ENCODE data around the gene ARID3A. TPM values are rescaled to one million over a fixed set of nuclear protein-coding genes. Genes with fewer than 3 reads are reported as not detected.

Gene ARID3A
- total RNA-seq, 4 donors from 2014 or later, result 1.8 to 9.9 (median 7.8) TPM

DNA sequence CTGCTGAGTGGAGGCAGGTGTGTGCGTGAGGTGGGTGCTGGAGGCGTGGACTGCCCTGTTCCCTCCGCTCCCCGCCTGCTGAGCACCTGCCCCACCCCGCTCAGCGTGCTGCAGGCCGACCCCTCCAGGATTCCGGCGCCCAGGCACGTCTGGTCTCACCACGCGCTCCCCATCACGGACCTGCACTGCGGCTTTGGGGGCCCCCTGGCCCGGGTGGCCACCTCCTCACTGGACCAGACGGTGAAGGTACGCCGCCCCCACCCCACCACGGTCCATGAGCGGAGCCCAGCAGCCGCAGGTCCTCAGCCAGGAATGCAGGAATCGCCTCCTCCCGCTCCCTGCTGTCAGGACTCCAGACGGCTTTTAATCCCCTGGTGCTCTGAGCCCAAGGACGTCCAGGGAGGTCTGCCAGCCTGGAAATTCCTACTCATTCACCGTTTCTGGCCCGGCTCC lies 64.3 kb downstream of the ARID3A start:
- Histone ChIP-seq H3K27me3 (no peaks in the 10 kb centered on the region), H3K4me3 (no peak overlapping the region), H3K9me3 (no peaks in the 10 kb centered on the region), H3K36me3 (peaks cover 0 to 38% of the 10 kb centered on the region in 2 donors), H3K4me1 (peaks cover under 1 to 1% of the 10 kb centered on the region in 2 donors), H3K27ac (no peak overlapping the region)
- in situ Hi-C loops (cut with MboI; ENCODE audit: low sequenced_read_pairs in 4 of 4), result loop anchor here in 1 of 4 donors (25.0 kb wide), 1 partner anchor 128 kb away; the partner anchor contains the start of genes CFD and ELANE
- ATAC-seq (no peak), DNase-seq (no peak)
- intact Hi-C loops (cut with DNase I; ENCODE audit: low total_unique reads), result no loop called here
- TF ChIP-seq, protein P1, sequence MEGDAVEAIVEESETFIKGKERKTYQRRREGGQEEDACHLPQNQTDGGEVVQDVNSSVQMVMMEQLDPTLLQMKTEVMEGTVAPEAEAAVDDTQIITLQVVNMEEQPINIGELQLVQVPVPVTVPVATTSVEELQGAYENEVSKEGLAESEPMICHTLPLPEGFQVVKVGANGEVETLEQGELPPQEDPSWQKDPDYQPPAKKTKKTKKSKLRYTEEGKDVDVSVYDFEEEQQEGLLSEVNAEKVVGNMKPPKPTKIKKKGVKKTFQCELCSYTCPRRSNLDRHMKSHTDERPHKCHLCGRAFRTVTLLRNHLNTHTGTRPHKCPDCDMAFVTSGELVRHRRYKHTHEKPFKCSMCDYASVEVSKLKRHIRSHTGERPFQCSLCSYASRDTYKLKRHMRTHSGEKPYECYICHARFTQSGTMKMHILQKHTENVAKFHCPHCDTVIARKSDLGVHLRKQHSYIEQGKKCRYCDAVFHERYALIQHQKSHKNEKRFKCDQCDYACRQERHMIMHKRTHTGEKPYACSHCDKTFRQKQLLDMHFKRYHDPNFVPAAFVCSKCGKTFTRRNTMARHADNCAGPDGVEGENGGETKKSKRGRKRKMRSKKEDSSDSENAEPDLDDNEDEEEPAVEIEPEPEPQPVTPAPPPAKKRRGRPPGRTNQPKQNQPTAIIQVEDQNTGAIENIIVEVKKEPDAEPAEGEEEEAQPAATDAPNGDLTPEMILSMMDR (IDR thresholded peaks at IDR 0.05 in 4 of 5, conservative IDR thresholded peaks at IDR 0.05 in 1 of 5), result no peak
- no peak for TF ChIP-seq POLR2A (IDR thresholded peaks at IDR 0.05)

DNA sequence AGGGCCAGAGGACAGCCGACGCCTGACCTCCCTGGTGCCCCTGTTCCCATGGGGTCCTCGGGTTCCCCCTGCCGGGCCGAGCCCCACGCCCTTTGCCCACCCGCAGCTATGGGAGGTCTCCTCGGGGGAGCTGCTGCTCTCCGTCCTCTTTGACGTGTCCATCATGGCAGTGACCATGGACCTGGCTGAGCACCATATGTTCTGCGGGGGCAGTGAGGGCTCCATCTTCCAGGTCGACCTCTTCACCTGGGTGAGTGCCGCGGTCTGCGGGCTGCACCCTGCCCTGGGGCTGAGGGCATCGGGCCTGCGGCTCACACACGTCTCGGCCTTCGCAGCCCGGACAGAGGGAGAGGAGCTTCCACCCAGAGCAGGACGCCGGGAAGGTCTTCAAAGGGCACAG lies 64.9 kb downstream of the ARID3A start:
- Histone ChIP-seq H3K27me3 (peaks cover under 1 to 2% (median 2%) of the 10 kb centered on the region in 3 donors), H3K4me1 (no peaks in the 10 kb centered on the region), H3K27ac (no peak overlapping the region), H3K9me3 (no peaks in the 10 kb centered on the region), H3K4me3 (no peak overlapping the region), H3K36me3 (peaks cover 0 to 36% of the 10 kb centered on the region in 2 donors)
- ATAC-seq (no peak), DNase-seq (no peak)
- intact Hi-C loops (cut with DNase I; ENCODE audit: low total_unique reads), result no loop called here
- no peak for TF ChIP-seq POLR2A (IDR thresholded peaks at IDR 0.05)
- TF ChIP-seq, protein P1 (IDR thresholded peaks at IDR 0.05 in 4 of 5, conservative IDR thresholded peaks at IDR 0.05 in 1 of 5), result no peak
- in situ Hi-C loops (cut with MboI; ENCODE audit: low sequenced_read_pairs in 4 of 4), result loop anchor here in 1 of 4 donors (25.0 kb wide), 1 partner anchor 128 kb away; the partner anchor contains the start of genes CFD and ELANE

DNA sequence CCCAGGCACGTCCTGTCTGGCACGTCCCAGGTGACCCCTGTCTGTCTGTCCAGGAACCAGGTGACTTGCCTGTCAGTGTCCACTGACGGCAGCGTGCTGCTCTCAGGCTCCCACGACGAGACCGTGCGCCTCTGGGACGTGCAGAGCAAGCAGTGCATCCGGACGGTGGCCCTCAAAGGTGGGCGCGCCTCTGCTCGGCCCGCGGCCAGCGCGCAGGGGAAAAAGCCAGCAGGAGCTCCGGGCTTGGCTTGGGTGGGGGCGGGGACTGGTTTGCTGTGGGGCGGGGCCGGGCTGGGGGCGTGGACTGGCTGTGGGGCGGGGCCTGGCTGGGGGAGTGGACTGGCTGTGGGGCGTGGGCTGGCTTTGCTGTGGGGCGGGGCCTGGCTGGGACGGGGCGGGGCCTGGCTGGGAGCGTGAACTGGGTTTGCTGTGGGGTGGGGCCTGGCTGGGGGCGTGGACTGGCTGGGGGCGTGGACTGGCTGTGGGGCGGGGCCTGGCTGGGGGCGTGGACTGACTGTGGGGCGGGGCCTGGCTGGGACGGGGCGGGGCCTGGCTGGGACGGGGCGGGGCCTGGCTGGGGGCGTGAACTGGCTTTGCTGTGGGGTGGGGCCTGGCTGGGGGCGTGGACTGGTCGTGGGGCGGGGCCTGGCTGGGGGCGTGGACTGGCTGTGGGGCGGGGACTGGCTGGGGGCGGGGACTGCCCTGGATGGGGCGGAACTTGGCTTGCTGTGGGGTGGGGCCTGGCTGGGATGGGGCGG lies 65.5 kb downstream of the ARID3A start:
- ATAC-seq (peak in 1 of 2 donors; percentile 39), DNase-seq (peak in 1 of 2 donors; percentile 44)
- Histone ChIP-seq H3K27me3 (peaks cover 7 to 8% (median 8%) of the 10 kb centered on the region in 3 donors), H3K4me3 (no peak overlapping the region), H3K36me3 (peaks cover 0 to 30% of the 10 kb centered on the region in 2 donors), H3K9me3 (no peaks in the 10 kb centered on the region), H3K4me1 (peaks cover 0 to 6% of the 10 kb centered on the region in 2 donors), H3K27ac (peak overlapping the region in 1 of 4 donors; percentile 18)
- in situ Hi-C loops (cut with MboI; ENCODE audit: low sequenced_read_pairs in 4 of 4) (loop anchor here in 1 of 4 donors (25.0 kb wide), 1 partner anchor 129 kb away; the partner anchor contains the start of genes CFD and ELANE), intact Hi-C loops (cut with DNase I; ENCODE audit: low total_unique reads) (no loop called here)
- TF ChIP-seq, protein P1 (IDR thresholded peaks at IDR 0.05 in 4 of 5, conservative IDR thresholded peaks at IDR 0.05 in 1 of 5), result no peak
- TF ChIP-seq POLR2A (IDR thresholded peaks at IDR 0.05), result no peak

DNA sequence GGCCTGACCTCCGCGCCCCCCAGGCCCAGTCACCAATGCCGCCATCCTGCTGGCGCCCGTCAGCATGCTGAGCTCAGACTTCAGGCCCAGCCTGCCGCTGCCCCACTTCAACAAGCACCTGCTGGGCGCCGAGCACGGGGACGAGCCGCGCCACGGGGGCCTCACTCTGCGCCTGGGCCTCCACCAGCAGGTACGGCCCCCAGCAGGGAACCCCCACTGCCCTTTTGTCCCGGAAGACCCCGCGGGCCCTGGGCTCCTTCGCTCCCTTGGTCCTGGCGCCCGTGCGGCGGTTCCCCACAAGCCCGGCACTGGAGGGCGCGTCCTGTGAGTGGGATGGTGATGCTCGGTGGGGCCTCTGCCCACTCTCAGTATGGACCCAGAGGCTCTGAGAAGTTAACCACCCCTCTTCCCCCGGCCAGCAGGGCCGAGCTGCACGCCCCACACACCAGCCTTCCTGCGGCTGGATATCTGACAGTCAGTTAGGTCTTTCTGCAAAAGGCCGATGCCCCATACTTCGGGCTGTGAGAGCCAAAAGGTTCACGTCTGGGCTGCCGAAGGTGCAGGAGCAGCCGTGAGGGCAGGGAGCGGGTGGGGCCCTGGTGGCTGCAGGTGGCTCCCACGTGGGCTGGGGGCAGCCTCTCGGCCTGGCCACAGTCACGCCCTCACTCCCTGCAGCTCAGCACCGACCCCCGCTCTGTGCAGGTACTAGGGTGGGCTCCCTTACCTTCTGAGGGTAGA lies 66.3 kb downstream of the ARID3A start:
- Histone ChIP-seq H3K4me3 (no peak overlapping the region), H3K36me3 (peaks cover 0 to 29% of the 10 kb centered on the region in 2 donors), H3K27me3 (peaks cover 14 to 16% (median 15%) of the 10 kb centered on the region in 3 donors), H3K9me3 (no peaks in the 10 kb centered on the region), H3K27ac (no peak overlapping the region), H3K4me1 (peaks cover 0 to 9% of the 10 kb centered on the region in 2 donors)
- TF ChIP-seq, protein P1 (IDR thresholded peaks at IDR 0.05 in 4 of 5, conservative IDR thresholded peaks at IDR 0.05 in 1 of 5), result no peak
- TF ChIP-seq POLR2A (IDR thresholded peaks at IDR 0.05), result no peak
- intact Hi-C loops (cut with DNase I; ENCODE audit: low total_unique reads) (no loop called here), in situ Hi-C loops (cut with MboI; ENCODE audit: low sequenced_read_pairs in 4 of 4) (loop anchor here in 1 of 4 donors (25.0 kb wide), 1 partner anchor 130 kb away; the partner anchor contains the start of genes CFD and ELANE)
- DNase-seq (no peak), ATAC-seq (no peak)

All from gastrocnemius medialis (tissue), 4 donors.